ENCODE data around the gene MYO15A.
A peak's percentile ranks its signal among the peaks of the same experiment; 100 is the strongest.

Gene MYO15A

DNA sequence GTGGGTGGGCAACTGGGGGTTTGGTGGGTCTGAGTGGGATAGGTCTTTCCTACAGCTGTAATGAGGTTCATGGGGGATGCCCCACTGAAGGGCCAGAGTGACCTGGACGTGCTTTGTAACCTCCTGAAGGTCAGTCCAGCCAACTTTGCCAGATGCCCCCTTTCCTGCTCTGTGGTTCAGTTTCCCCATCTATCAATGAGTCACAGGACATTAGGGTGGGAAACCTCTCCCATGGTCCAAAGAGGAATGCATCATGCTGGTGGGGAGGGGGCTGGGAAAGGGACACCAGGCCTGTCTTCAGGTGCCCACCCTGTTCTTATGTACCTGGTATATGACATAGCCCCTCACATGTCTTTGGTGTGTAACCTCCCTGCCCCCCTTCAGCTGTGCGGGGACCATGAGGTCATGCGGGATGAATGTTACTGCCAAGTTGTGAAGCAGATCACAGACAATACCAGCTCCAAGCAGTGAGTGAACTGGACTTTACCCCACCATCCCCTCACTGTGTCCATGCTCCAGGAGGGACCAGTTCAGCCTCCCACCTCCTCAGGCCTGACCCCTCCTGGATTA, 51.1 kb downstream of the MYO15A start:
- no peak for DNase-seq (ENCODE audit: low read depth in 2 of 2)

DNA sequence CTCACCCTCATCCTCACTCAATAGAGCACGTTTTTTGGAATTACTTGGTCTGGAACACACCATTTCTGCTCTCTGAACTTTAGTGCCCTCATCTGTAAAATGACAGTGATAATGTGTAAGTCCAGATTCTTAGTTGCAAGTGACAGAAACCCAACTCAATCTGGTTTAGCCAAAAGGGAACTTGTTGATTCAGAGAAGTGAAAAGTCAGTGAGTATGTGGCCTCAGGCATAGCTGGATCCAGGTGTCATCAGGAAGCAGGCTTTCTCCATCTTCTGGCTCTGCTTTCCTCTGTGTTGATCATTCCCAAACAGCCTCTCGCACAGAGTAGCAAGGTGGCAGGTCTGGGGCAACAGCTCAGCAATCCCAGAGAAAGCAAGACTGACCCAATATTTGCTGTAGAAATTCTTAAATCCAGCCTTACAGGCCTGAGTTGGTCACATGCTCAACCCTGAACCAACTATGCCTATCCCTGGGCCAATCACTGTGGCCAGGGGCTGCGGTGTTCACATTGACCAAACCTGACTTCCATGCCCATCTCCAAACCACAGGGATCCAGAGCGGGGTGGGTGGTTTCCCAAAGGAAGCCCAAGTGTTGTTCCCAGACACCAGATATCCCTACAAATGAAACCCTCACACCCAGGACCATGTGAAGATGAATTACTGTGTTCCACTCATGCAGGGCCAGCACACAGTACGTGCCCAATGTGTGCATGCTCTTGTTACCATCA, 51.7 kb downstream of the MYO15A start:
- no peak for DNase-seq (ENCODE audit: low read depth in 2 of 2)

- DNase-seq (ENCODE audit: low read depth in 2 of 2), result no peak
Observed at GRCh38 chr17:18161207-18162145, 52.9 kb downstream of the MYO15A start.

DNA sequence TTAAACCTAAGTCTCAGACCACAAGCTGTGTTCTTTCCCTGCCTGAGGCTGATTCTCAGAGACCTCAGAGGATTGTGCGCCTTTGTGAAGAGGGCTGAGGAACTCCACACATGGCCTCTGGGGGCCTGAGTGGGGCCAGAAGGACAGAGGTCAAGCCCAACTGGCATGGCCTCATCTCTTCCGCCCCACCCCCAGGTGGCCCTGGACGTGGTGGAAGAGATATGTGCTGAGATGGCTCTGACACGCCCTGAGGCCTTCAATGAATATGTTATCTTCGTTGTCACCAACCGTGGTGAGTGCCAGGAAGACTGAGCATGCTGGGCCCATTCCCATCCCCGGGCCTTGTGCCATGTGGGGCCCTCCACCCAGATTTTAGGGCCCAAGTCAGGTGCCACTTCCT, 55.0 kb downstream of the MYO15A start:
- DNase-seq (ENCODE audit: low read depth in 2 of 2), result no peak

GRCh38 chr17:18166894-18167293, 58.3 kb downstream of the MYO15A start:
- DNase-seq (ENCODE audit: low read depth in 2 of 2), result no peak

- DNase-seq (ENCODE audit: low read depth in 2 of 2), result no peak
Observed at GRCh38 chr17:18167421-18167820, 58.9 kb downstream of the MYO15A start.

DNA sequence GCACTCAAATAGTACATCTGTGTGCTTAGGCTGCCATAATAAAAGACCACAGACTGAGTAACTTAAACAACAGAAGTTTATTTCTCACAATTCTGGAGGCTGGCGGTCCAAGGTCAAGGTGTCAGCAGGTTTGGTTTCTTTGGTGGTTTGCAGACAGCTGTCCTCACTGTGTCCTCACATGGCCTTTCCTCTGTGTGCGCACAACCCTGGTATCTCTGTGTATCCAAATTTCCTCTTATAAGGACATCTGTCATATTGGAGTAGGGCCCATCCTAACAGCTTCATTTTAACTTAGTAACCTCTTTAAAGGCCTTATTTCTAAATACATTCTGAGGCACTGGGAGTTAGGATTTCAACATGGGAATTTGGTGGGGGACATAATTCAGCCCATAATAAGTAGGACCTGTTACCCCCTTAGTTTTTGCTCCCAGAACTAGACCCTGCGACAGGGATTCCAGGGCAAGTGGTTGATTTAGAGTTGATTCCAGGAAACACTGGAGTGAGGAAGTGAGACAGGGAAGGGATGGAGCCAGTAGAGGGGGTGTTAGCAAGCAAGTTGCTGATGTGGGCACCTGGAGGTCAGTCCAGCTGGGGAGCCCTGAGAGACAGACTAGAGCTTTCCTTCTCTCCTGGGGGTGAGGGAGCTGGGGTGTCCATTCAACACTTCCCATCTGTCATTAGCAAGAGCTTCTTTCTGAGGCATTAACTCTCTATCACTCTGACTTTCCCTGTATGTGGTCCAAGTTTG, 64.1 kb downstream of the MYO15A start:
- DNase-seq (ENCODE audit: low read depth in 2 of 2), result no peak

GRCh38 chr17:18173740-18174139, 65.2 kb downstream of the MYO15A start:
- DNase-seq (ENCODE audit: low read depth in 2 of 2), result no peak

- no peak for DNase-seq (ENCODE audit: low read depth in 2 of 2)
Observed at GRCh38 chr17:18176176-18176575, 67.6 kb downstream of the MYO15A start.

DNA sequence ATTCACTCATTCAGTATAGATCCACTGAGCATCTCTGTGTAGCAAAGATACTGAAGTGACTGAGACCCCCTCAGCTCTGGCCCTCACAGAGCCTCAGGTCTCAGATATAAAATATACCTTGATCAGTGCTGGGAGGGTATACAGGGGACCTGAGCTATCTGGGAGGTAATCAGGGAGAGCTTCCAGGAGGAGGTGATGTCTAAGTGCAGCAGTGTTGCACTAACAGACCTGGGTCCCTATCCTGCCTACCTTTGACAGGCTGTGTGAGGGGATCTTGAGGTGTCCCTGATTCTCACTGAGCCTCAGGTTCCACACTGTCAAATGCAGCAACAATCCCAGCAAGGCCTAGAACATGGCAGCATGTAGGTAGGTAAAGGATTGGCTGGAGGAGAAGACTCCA, 68.6 kb downstream of the MYO15A start:
- DNase-seq (ENCODE audit: low read depth in 2 of 2), result no peak

- no peak for DNase-seq (ENCODE audit: low read depth in 2 of 2)
Observed at GRCh38 chr17:18177722-18178121, 69.2 kb downstream of the MYO15A start.

GRCh38 chr17:18179196-18179595, 70.6 kb downstream of the MYO15A start:
- no peak for DNase-seq (ENCODE audit: low read depth in 2 of 2)

- DNase-seq (ENCODE audit: low read depth in 2 of 2), result no peak
Observed at GRCh38 chr17:18179804-18180203, 71.2 kb downstream of the MYO15A start.

DNA sequence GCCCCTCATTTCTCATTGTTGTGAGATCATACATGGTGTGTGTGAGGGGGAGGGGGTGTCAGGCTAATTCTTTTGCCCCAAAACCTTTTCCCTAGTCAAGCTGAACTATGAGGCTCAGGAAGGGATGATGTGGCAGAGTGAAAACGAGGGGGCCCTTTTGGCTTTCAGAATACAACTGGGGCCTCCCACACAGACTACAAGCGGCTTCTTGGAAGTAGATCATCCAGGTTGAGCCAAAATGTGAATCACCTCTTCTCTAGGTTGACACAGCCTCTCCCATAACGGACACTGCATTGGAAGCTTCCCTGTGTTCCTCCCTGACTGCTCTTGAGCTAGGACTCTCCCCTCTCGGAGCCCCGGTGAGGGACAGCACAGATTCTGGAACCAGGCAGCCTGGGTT, 72.8 kb downstream of the MYO15A start:
- DNase-seq (ENCODE audit: low read depth in 2 of 2), result no peak

- DNase-seq (ENCODE audit: low read depth in 2 of 2), result no peak
Observed at GRCh38 chr17:18182110-18182977, 73.8 kb downstream of the MYO15A start.

DNA sequence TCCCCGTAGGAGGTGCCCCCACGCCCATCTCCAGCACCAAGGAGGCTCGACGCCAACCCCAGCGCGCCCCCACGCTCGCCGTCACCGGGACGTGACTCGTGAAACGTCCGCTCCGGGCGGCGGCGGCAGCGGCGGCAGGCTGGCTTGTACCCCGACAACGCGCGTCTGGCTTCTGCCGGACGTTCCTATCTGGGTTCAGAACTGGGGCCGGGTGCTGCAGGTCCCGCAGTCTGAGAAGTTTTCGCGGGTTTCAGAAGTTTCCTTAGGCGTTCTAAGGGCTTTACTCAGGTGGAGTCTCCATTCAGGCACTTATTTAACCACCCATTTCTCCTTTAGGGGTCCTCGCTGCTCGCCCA, 74.4 kb downstream of the MYO15A start:
- DNase-seq (ENCODE audit: low read depth in 2 of 2), result peak; percentile 64 to 71

DNA sequence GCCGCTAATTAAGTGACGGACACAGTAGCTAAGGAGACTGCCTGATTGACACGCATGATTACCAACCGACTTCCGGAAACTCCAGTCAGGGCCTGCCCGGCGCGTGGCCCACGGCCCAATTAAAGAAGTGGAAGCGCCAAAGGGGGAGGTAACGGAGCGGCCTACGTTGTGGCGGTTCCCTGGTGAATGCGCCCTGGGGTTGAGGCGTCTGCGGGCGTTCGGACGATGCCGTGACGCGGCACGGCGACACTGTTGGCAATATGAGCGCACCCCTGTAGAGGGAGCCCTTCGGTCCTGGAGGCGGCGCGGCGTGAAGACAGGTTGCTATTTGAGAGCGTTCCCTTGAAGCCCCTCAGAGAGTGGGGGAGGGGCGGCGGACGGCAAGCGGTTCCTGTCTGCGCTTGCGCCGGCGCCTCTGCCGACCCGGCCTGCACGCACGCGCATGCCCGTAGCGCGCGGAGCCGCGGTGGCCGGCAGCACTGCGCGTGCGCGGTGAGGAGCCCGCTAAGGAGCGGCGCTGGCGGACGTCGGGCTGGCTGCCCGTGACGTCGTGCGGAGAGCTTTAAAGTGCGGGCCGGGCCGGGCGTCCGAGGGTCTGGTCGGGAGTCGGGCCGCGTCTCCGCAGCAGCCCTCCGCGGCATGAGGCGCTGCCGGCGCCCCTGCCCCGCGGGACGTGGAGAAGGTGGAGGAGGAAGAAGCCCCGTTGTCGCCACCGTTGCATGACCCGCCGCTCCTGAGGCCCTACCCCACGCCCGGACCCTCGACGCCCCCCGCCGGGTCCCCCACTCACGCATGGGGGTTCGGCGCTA, 75.0 kb downstream of the MYO15A start, which contains the start of gene ALKBH5:
Gene ALKBH5 (plus strand): TSS at position 495 of the 809 bp plus-strand sequence. CDS start 416 bp downstream, outside the sequence.
- peak; percentile 92 to 95 for DNase-seq (ENCODE audit: low read depth in 2 of 2)

GRCh38 chr17:18184143-18185031, 75.8 kb downstream of the MYO15A start:
- peak; percentile 41 to 57 for DNase-seq (ENCODE audit: low read depth in 2 of 2)

DNA sequence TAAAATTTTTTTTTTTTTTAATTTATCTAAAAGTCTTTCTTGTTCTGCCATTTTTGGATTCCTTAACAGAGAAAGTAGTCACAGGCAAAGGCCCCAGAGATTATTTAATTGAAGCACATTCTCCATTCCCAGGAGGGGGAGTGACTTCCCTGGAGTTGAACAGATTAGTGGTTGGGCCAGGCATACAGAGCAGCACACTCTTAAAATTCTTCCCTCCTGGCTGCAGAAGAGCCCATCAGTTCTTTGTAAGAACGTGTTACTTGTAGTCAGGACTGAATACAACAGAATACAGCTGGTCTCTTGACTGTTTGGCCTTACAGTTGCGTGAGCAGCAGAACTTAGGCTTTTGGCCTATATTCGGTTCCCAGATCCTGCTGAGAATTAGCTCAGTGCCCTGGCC, 76.8 kb downstream of the MYO15A start:
- no peak for DNase-seq (ENCODE audit: low read depth in 2 of 2)
